ENCODE measurements around the gene LYPLAL1.
"Not testable (repeated sequence)": the region's sequence is repeated elsewhere in the genome, so short reads cannot be mapped to it uniquely, and the experiment has no call there.

Gene LYPLAL1

GRCh38 chr1:219236933-219237610 is 63.4 kb downstream of the LYPLAL1 start:
- no peak for DNase-seq (ENCODE audit: low read depth)
- TF ChIP-seq, protein P1, sequence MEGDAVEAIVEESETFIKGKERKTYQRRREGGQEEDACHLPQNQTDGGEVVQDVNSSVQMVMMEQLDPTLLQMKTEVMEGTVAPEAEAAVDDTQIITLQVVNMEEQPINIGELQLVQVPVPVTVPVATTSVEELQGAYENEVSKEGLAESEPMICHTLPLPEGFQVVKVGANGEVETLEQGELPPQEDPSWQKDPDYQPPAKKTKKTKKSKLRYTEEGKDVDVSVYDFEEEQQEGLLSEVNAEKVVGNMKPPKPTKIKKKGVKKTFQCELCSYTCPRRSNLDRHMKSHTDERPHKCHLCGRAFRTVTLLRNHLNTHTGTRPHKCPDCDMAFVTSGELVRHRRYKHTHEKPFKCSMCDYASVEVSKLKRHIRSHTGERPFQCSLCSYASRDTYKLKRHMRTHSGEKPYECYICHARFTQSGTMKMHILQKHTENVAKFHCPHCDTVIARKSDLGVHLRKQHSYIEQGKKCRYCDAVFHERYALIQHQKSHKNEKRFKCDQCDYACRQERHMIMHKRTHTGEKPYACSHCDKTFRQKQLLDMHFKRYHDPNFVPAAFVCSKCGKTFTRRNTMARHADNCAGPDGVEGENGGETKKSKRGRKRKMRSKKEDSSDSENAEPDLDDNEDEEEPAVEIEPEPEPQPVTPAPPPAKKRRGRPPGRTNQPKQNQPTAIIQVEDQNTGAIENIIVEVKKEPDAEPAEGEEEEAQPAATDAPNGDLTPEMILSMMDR (IDR thresholded peaks at IDR 0.05; ENCODE audit: insufficient read depth, low read depth, low read length, missing control alignments): no peak
- H3K4me3 ChIP-seq (ENCODE audit: low read depth, low read length): no peak overlapping the region

DNA sequence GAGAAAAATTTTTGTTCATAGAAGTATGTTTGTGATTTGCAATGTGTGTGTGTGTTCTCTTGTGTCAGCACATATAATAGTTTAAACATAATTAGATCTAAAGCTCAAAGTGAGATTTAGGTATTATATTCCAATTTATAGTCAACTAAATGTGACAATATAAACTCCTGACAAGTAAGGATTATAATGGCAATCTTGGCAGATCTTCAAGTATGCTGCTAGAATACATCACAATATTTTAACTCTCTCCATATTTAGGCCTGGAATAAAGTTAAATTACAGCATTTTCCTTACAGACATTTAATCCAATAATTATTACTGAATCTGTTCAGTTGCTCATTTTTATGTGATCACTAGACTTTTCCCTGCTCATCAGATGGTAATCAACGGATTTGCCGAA is 65.8 kb downstream of the LYPLAL1 start:
- TF ChIP-seq, protein P1 (IDR thresholded peaks at IDR 0.05; ENCODE audit: insufficient read depth, low read depth, low read length, missing control alignments): no peak
- no peak for DNase-seq (ENCODE audit: low read depth)

GRCh38 chr1:219244864-219245263 is 71.2 kb downstream of the LYPLAL1 start:
- TF ChIP-seq, protein P1 (IDR thresholded peaks at IDR 0.05; ENCODE audit: insufficient read depth, low read depth, low read length, missing control alignments): no peak
- DNase-seq (ENCODE audit: low read depth): no peak

More for the DNA sequence above, 65.8 kb downstream of the LYPLAL1 start:
- H3K4me3 ChIP-seq (ENCODE audit: low read depth, low read length): no peak overlapping the region

GRCh38 chr1:219247441-219247840 is 73.8 kb downstream of the LYPLAL1 start:
- no peak overlapping the region for H3K4me3 ChIP-seq (ENCODE audit: low read depth, low read length)
- DNase-seq (ENCODE audit: low read depth): no peak
- TF ChIP-seq, protein P1 (IDR thresholded peaks at IDR 0.05; ENCODE audit: insufficient read depth, low read depth, low read length, missing control alignments): no peak

More at GRCh38 chr1:219244864-219245263, 71.2 kb downstream of the LYPLAL1 start:
- H3K4me3 ChIP-seq (ENCODE audit: low read depth, low read length): no peak overlapping the region

DNA sequence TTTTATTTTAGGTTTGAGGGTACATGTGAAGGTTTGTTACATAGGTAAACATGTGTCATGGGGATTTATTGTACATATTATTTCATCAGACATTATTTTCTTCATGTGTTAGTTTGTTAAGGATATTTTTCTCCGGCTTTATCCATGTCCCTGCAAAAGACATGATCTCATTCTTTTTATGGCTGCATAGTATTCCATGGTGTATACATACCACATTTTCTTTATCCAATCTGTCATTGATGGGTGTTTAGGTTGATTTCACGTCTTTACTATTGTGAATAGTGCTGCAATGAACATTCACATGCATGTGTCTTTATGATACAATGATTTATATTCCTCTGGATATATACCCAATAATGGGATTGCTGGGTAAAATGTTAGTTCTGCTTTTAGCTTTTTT is 76.8 kb downstream of the LYPLAL1 start:
- H3K4me3 ChIP-seq (ENCODE audit: low read depth, low read length); DNase-seq (ENCODE audit: low read depth): not testable (repeated sequence)

GRCh38 chr1:219257751-219258150 is 84.1 kb downstream of the LYPLAL1 start:
- TF ChIP-seq, protein P1 (IDR thresholded peaks at IDR 0.05; ENCODE audit: insufficient read depth, low read depth, low read length, missing control alignments): no peak
- DNase-seq (ENCODE audit: low read depth): no peak
- H3K4me3 ChIP-seq (ENCODE audit: low read depth, low read length): no peak overlapping the region

DNA sequence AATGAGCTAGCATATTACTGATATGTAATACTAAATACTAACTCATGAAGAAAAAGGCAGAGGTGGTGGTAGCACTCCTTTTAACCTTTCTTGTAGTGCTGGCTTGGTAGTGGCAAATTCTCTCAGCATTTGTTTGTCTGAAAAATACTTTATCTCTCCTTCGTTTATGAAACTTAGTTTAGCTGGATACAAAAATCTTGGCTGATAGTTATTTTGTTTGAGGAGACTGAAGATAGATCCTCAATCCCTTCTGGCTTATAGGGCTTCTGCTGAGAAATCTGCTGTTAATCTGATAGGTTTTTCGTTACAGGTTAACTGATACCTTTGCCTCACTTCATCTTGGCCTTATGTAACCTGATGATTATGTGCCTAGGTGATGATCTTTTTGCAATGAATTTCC is 87.8 kb downstream of the LYPLAL1 start:
- H3K4me3 ChIP-seq (ENCODE audit: low read depth, low read length): no peak overlapping the region
- no peak for DNase-seq (ENCODE audit: low read depth)
- TF ChIP-seq, protein P1 (IDR thresholded peaks at IDR 0.05; ENCODE audit: insufficient read depth, low read depth, low read length, missing control alignments): no peak

All from GM12865 (cell line).